HL-60 (cell line): ENCODE results near the gene SLC38A1.

Source experiments
- DNase-seq, 2 experiments: peaks; one replicate each; pipeline ENCODE4 v3.0.0-alpha.2; 2010 to 2020; ENCODE audit warnings: low read depth in 1 of 2, low spot score in 1 of 2
- H3K27ac ChIP-seq: fragments of 250-450 bp; sonication (Bioruptor Pico); replicated peaks from 2 replicates; pipeline ENCODE4 v1.5.1; 2020; ENCODE audit warnings: mild to moderate bottlenecking, moderate library complexity
- H3K27me3 ChIP-seq: fragments of 250-450 bp; sonication (Bioruptor Pico); 2 replicates; pipeline ENCODE4 v1.5.1; 2021; ENCODE audit warnings: mild to moderate bottlenecking, moderate library complexity; ENCODE audit not compliant: insufficient read depth, poor library complexity, severe bottlenecking
- H3K4me3 ChIP-seq: replicated peaks from 2 replicates; pipeline ENCODE4 v1.5.1; 2011; ENCODE audit warnings: mild to moderate bottlenecking, control low read depth, low read length; ENCODE audit not compliant: insufficient read depth
- GABPA ChIP-seq: IDR thresholded peaks from 2 replicates; pipeline ENCODE4 v1.6.1; 2012; ENCODE audit warnings: low read depth
- POLR2AphosphoS5 ChIP-seq: IDR thresholded peaks from 2 replicates; pipeline ENCODE4 v1.6.1; 2012; ENCODE audit warnings: low read depth
- SPI1 ChIP-seq: IDR thresholded peaks from 2 replicates; pipeline ENCODE4 v1.6.1; 2012; ENCODE audit warnings: low read depth, mild to moderate bottlenecking, borderline replicate concordance
- TF ChIP-seq, protein P1 (sequence below): IDR thresholded peaks from 2 replicates; pipeline ENCODE4 v1.6.1; 2012; ENCODE audit warnings: low read depth; ENCODE audit not compliant: insufficient replicate concordance
- TF ChIP-seq, protein P2 (sequence below): IDR thresholded peaks from one replicate; pipeline ENCODE4 v1.5.1; 2011; ENCODE audit warnings: low read length, control low read depth, inconsistent platforms; ENCODE audit not compliant: insufficient read depth

Gene SLC38A1

DNA sequence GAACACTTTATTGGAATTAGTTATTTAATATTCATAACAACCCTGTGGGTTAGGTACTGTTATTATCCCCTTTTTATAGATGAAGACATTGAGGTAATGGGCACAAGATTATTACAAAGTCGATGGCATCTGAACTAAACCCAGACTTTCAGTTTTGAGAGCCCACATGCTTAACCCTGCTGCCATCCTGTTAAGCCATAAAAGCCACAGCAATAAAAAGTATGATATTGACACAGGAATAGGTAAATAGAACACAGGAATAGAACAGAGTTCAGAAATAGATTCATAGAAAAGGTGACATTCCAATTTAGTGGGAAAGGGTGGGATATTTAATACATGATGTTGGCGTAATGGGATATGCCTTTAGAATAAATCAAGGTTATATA lies 119.8 kb downstream of the SLC38A1 start:
- no peak for DNase-seq
- Histone ChIP-seq H3K4me3 (no peak overlapping the region), H3K27ac (no peak overlapping the region), H3K27me3 (no peaks in the 10 kb centered on the region)
- TF ChIP-seq, protein P1, sequence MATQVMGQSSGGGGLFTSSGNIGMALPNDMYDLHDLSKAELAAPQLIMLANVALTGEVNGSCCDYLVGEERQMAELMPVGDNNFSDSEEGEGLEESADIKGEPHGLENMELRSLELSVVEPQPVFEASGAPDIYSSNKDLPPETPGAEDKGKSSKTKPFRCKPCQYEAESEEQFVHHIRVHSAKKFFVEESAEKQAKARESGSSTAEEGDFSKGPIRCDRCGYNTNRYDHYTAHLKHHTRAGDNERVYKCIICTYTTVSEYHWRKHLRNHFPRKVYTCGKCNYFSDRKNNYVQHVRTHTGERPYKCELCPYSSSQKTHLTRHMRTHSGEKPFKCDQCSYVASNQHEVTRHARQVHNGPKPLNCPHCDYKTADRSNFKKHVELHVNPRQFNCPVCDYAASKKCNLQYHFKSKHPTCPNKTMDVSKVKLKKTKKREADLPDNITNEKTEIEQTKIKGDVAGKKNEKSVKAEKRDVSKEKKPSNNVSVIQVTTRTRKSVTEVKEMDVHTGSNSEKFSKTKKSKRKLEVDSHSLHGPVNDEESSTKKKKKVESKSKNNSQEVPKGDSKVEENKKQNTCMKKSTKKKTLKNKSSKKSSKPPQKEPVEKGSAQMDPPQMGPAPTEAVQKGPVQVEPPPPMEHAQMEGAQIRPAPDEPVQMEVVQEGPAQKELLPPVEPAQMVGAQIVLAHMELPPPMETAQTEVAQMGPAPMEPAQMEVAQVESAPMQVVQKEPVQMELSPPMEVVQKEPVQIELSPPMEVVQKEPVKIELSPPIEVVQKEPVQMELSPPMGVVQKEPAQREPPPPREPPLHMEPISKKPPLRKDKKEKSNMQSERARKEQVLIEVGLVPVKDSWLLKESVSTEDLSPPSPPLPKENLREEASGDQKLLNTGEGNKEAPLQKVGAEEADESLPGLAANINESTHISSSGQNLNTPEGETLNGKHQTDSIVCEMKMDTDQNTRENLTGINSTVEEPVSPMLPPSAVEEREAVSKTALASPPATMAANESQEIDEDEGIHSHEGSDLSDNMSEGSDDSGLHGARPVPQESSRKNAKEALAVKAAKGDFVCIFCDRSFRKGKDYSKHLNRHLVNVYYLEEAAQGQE: no peak
- TF ChIP-seq SPI1: no peak
- TF ChIP-seq, protein P2, sequence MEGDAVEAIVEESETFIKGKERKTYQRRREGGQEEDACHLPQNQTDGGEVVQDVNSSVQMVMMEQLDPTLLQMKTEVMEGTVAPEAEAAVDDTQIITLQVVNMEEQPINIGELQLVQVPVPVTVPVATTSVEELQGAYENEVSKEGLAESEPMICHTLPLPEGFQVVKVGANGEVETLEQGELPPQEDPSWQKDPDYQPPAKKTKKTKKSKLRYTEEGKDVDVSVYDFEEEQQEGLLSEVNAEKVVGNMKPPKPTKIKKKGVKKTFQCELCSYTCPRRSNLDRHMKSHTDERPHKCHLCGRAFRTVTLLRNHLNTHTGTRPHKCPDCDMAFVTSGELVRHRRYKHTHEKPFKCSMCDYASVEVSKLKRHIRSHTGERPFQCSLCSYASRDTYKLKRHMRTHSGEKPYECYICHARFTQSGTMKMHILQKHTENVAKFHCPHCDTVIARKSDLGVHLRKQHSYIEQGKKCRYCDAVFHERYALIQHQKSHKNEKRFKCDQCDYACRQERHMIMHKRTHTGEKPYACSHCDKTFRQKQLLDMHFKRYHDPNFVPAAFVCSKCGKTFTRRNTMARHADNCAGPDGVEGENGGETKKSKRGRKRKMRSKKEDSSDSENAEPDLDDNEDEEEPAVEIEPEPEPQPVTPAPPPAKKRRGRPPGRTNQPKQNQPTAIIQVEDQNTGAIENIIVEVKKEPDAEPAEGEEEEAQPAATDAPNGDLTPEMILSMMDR: no peak
- TF ChIP-seq GABPA: no peak
- TF ChIP-seq POLR2AphosphoS5: no peak

DNA sequence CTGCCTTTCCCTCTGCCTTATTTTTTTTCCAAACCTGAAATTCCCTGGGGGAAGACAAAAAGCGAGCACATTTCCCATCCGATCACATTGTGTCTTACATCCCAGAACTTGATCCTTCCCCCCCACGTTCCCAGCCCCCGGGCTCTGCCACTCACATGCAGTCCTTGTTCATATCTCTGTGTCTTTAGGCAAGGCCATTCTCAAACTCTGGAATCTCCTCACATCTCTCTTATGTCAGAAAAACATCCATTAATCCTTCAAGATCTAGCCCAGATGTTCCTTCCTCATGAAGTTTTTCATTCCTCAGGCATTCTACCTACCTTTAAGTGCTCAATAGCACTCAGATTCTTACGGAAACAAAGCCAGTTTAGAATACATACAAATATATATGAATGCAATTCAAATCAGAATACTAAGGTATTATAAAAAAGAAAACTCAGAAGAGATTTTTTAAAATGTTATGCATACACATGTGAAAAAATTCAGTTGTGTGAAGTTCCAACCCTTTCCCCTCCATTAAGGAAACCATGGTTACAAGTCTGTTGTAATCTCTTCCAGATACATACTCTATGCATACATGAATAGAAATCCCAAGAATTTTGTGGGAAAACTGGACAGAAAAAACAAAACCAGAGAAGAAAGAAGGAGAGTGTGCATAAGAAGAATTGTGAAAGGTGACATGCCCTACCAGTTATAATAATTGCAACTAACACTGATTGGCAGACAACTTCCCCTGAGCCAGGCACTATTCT lies 120.3 kb downstream of the SLC38A1 start:
- Histone ChIP-seq H3K27me3 (no peaks in the 10 kb centered on the region), H3K27ac (no peak overlapping the region), H3K4me3 (no peak overlapping the region)
- DNase-seq: no peak
- no peak for TF ChIP-seq GABPA
- TF ChIP-seq SPI1: no peak
- TF ChIP-seq, protein P1: no peak
- TF ChIP-seq, protein P2: no peak
- TF ChIP-seq POLR2AphosphoS5: no peak

DNA sequence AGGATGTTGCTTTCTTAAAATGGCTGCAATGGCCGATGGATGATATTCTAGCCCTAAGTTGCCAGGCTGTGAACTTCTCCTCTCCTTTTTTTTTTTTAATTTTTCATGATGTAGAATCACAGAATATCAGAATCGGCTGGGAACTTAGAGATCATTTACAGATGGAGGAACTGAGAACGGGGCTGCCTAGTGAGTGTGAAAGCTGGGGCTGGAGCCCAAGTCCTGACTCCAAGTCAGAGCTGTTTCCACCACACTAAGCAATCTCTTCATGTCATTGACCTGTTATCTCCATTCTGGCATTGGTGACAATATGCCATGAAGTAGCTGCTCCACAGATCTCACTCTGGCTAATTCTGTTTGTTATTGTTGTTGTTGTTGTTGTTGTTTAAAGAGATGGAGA lies 121.7 kb downstream of the SLC38A1 start:
- Histone ChIP-seq H3K27me3 (no peaks in the 10 kb centered on the region), H3K4me3 (no peak overlapping the region), H3K27ac (no peak overlapping the region)
- TF ChIP-seq POLR2AphosphoS5: no peak
- TF ChIP-seq, protein P1: no peak
- TF ChIP-seq GABPA: no peak
- TF ChIP-seq, protein P2: no peak
- no peak for TF ChIP-seq SPI1
- DNase-seq: no peak
